ENCODE data around the gene NKAIN2.

- TF ChIP-seq, protein P1, sequence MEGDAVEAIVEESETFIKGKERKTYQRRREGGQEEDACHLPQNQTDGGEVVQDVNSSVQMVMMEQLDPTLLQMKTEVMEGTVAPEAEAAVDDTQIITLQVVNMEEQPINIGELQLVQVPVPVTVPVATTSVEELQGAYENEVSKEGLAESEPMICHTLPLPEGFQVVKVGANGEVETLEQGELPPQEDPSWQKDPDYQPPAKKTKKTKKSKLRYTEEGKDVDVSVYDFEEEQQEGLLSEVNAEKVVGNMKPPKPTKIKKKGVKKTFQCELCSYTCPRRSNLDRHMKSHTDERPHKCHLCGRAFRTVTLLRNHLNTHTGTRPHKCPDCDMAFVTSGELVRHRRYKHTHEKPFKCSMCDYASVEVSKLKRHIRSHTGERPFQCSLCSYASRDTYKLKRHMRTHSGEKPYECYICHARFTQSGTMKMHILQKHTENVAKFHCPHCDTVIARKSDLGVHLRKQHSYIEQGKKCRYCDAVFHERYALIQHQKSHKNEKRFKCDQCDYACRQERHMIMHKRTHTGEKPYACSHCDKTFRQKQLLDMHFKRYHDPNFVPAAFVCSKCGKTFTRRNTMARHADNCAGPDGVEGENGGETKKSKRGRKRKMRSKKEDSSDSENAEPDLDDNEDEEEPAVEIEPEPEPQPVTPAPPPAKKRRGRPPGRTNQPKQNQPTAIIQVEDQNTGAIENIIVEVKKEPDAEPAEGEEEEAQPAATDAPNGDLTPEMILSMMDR (conservative IDR thresholded peaks at IDR 0.05), result no peak
- TF ChIP-seq ZFX (IDR thresholded peaks at IDR 0.05), result no peak
Observed at GRCh38 chr6:123899745-123900144, 96.1 kb downstream of the NKAIN2 start.

Measured in C4-2B (cell line).